ENCODE data around the gene LGALS4.

DNA sequence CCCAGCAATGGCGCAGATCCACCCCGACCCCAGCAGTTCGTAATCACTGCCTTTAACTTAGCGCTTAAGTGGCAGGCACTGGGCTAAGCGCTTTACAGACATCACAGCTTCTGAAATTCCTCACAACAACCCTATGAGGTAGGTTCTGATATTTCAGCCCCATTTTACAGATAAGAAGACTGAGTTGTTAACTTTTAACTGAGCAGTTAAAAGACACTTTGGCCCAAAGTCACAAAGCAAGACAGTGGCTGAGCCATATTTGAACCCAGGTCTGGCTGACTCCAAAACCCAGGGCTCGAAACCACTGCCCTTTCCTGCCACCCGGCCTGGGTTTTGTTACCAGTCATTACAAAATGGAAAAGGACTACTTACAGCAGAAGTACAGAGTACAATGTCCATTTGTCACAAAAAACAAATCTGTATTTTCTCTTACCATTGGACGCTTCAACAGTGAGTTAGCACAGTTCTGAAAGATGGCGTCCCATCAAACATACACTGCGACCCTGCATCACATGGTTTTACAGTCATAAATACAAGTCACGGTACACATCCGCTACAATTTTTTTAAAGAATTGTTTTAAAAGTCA lies 28.5 kb upstream of the LGALS4 start:
- TF ChIP-seq CTBP1 (IDR thresholded peaks at IDR 0.05; ENCODE audit: borderline replicate concordance) (no peak), SP1 (IDR thresholded peaks at IDR 0.05) (no peak), ARNT (IDR thresholded peaks at IDR 0.05) (no peak), ZNF384 (IDR thresholded peaks at IDR 0.05) (no peak), BHLHE40 (IDR thresholded peaks at IDR 0.05; ENCODE audit: borderline replicate concordance) (no peak), SUZ12 (IDR thresholded peaks at IDR 0.05) (no peak), FOXM1 (IDR thresholded peaks at IDR 0.05; ENCODE audit: borderline replicate concordance) (no peak), HDGF (IDR thresholded peaks at IDR 0.05; ENCODE audit: borderline replicate concordance) (no peak), FOXA1 (IDR thresholded peaks at IDR 0.05) (no peak), ELF4 (IDR thresholded peaks at IDR 0.05) (no peak), L3MBTL2 (conservative IDR thresholded peaks at IDR 0.05) (no peak), FOXK2 (IDR thresholded peaks at IDR 0.05) (no peak), TARDBP (IDR thresholded peaks at IDR 0.05) (no peak)
